RWPE2 (cell line): ENCODE data around the gene GRIP2.

Experiments
- ATAC-seq: fragments of 200-7000 bp; cut with Tn5 transposase; 3 replicates; pipeline ENCODE4 v1.9.1; 2021; ENCODE audit warnings: low read depth
- DNase-seq: peaks from one replicate; pipeline ENCODE4 v3.0.0-alpha.2; 2020; ENCODE audit warnings: low spot score
- H3K27ac ChIP-seq: fragments of 450-650 bp; 2 replicates; pipeline ENCODE4 v1.5.1; 2017; ENCODE audit warnings: mild to moderate bottlenecking; ENCODE audit not compliant: poor library complexity, severe bottlenecking
- H3K27me3 ChIP-seq: fragments of 250-450 bp; sonication (Bioruptor Pico); 2 replicates; pipeline ENCODE4 v1.5.1; 2021; ENCODE audit warnings: mild to moderate bottlenecking, moderate library complexity; ENCODE audit not compliant: insufficient read depth, poor library complexity, severe bottlenecking
- H3K36me3 ChIP-seq: fragments of 250-450 bp; sonication (Bioruptor Pico); 2 replicates; pipeline ENCODE4 v1.5.1; 2020; ENCODE audit warnings: low read depth, mild to moderate bottlenecking, moderate library complexity
- H3K4me1 ChIP-seq: fragments of 250-450 bp; sonication (Bioruptor Pico); 2 replicates; pipeline ENCODE4 v1.5.1; 2021; ENCODE audit warnings: mild to moderate bottlenecking, moderate library complexity; ENCODE audit not compliant: insufficient read depth, poor library complexity, severe bottlenecking
- H3K4me3 ChIP-seq: fragments of 250-450 bp; sonication (Bioruptor Pico); 2 replicates; pipeline ENCODE4 v1.5.1; 2021; ENCODE audit warnings: mild to moderate bottlenecking, moderate library complexity; ENCODE audit not compliant: severe bottlenecking
- H3K9me3 ChIP-seq: fragments of 250-450 bp; sonication (Bioruptor Pico); 2 replicates; pipeline ENCODE4 v1.5.1; 2021; ENCODE audit warnings: mild to moderate bottlenecking, moderate library complexity; ENCODE audit not compliant: severe bottlenecking
- TF ChIP-seq, protein P1 (sequence below): fragments of 450-650 bp; IDR thresholded peaks from one replicate; pipeline ENCODE4 v1.5.1; 2017; ENCODE audit warnings: mild to moderate bottlenecking, moderate library complexity; ENCODE audit not compliant: poor library complexity, severe bottlenecking

Gene GRIP2

DNA sequence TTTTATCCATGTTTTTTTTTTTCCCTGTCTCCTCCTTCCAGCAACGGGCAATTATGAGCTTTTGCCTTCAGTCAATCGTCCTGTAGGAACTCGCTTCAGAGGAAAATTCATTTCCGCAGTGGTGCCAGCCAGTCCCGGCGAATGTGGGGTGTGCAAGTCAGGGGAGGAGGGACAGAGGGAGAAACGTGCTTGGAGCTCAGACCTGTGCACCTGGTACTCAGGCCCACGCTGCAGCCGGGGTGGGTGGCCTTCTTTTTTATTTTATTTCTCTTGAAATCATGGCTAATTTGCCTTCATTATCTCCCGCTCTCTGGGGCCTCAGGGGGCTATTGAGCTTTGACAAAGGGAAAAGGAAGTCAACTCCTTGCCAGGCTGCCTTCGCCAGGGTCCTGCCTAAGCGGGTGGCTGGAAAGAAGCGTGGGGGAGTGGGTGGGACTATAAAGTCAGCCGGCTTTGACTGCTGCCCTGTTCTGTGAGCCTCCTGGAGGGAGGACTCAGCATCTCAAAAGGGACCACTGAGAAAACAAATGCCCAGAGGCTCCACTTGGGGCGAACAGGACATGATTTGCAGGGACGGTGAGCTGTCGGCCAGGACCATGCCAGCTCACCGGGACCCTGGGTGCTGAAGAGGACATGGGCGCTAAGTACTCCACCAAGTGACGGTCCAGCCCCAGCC lies 5.5 kb downstream of the GRIP2 start:
- Histone ChIP-seq H3K4me1 (no peaks in the 10 kb centered on the region), H3K27me3 (no peaks in the 10 kb centered on the region), H3K9me3 (no peaks in the 10 kb centered on the region), H3K36me3 (no peaks in the 10 kb centered on the region), H3K27ac (no peak overlapping the region), H3K4me3 (no peak overlapping the region)
- no peak for ATAC-seq
- TF ChIP-seq, protein P1, sequence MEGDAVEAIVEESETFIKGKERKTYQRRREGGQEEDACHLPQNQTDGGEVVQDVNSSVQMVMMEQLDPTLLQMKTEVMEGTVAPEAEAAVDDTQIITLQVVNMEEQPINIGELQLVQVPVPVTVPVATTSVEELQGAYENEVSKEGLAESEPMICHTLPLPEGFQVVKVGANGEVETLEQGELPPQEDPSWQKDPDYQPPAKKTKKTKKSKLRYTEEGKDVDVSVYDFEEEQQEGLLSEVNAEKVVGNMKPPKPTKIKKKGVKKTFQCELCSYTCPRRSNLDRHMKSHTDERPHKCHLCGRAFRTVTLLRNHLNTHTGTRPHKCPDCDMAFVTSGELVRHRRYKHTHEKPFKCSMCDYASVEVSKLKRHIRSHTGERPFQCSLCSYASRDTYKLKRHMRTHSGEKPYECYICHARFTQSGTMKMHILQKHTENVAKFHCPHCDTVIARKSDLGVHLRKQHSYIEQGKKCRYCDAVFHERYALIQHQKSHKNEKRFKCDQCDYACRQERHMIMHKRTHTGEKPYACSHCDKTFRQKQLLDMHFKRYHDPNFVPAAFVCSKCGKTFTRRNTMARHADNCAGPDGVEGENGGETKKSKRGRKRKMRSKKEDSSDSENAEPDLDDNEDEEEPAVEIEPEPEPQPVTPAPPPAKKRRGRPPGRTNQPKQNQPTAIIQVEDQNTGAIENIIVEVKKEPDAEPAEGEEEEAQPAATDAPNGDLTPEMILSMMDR: no peak
- no peak for DNase-seq

DNA sequence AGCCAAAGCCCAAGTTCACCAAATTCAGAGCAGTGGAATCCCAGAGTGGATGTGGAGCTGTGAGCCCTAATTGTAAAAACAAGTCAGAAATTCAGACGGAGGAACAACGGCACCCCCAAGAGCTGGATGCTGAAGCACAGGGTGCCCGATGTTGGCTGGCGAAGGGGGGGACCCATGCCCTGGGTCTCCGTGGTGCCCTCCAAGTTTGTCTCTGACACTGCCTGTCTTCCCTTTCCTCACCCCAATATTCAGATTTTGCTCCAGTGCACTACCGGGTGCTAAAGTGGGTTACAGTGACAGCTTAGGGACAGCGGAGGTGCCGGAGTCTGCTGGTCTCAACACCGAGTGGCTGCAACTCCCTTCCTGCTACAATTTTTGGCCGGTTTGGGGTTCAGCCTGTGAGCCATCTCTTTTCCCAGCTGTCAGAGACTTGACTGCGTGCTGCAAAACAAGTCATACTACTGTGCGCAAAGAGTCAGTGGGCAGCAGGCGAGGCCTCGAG lies 6.6 kb downstream of the GRIP2 start:
- Histone ChIP-seq H3K27me3 (no peaks in the 10 kb centered on the region), H3K9me3 (no peaks in the 10 kb centered on the region), H3K27ac (no peak overlapping the region), H3K36me3 (no peaks in the 10 kb centered on the region), H3K4me1 (no peaks in the 10 kb centered on the region), H3K4me3 (no peak overlapping the region)
- TF ChIP-seq, protein P1: no peak
- DNase-seq (no peak), ATAC-seq (no peak)

DNA sequence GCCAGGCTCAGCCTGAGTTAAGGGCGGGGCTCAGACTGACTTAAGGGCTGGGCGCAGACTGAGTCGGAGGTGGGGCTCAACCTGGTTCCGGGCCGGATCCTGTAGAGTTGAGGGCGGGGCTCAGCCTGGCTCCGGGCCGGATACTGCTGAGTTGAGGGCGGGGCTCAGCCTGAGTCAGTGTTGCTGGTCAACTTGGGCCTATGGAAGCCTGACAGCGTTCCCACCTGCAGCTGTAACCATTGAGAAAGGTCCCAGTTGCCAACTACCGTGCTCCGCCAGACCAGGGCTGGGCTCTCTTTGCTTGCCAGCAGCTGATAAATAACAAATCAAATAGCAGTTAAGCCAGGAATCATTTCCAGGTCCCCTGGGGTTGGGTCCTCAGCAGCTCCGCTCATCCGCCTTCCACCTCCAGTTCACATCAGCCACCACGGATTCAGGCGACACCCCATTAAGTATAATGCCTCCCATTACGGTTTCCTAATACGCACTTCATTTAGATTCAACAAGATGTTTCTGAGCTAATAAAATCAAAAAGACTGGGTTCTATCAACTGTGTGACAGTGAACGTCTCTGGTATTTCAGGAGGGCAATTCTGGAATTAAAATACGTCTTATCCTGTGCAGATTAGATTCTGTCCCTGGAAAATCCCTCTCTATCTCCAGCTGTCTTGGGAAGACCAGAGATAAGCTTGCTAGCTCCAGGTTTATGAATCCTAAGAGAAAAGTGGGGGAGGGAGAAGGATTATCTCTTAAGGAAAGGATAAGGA lies 7.3 kb downstream of the GRIP2 start:
- TF ChIP-seq, protein P1: no peak
- H3K27me3 ChIP-seq: no peaks in the 10 kb centered on the region
- no peak overlapping the region for H3K27ac ChIP-seq
- no peaks in the 10 kb centered on the region for H3K4me1 ChIP-seq
- no peak overlapping the region for H3K4me3 ChIP-seq
- ATAC-seq: peak; percentile 94
- no peaks in the 10 kb centered on the region for H3K36me3 ChIP-seq
- DNase-seq: no peak
- no peaks in the 10 kb centered on the region for H3K9me3 ChIP-seq

DNA sequence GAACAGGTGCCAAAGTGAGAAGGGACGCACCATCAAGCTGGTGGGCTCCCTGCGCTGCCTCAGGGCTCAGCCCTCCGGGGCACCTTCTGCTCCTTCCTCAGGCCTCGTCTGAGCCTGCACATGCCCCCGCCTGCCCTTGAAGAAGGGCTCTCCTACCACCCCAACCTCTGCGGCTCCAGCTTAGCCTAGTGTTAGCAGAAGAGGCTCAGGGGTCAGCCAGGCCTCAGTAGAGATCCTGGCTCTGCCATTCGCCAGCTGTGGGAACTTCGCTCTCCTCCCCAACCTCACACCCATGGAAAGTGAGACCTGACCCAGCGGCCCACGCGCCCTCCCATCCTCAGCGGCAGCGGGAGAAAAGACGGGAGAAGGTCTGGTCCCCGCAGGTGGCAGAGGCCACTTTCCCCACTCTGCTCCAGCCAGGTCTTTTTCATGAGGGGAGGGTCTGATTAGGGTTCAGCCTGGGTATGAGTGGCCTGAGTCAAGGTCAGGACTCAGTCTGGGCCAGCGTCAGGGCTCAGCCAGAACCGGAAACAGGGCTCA lies 8.2 kb downstream of the GRIP2 start:
- H3K4me3 ChIP-seq: no peak overlapping the region
- ATAC-seq (no peak), DNase-seq (no peak)
- no peaks in the 10 kb centered on the region for H3K36me3 ChIP-seq
- no peaks in the 10 kb centered on the region for H3K9me3 ChIP-seq
- no peak overlapping the region for H3K27ac ChIP-seq
- no peaks in the 10 kb centered on the region for H3K4me1 ChIP-seq
- H3K27me3 ChIP-seq: no peaks in the 10 kb centered on the region
- TF ChIP-seq, protein P1: no peak

DNA sequence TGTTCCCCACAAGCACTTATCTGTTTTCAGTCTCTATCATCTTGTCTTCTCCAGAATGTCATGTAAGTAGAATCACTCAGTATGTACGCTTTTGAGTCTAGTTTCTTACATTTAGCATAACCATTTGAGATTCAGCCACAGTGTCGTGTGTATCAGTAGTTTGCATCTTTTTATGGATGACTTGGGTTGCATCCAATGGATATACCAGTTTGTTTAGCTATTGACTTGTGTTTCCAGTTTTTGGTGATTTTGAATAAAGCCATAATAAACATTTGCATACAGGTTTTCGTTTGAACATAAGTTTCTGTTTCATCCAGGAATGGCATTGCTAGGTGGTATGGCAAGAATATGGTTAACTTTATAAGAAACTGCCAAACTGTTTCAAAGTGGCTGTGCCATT lies 12.1 kb downstream of the GRIP2 start:
- H3K4me1 ChIP-seq: no peaks in the 10 kb centered on the region
- no peak for ATAC-seq
- H3K36me3 ChIP-seq: no peaks in the 10 kb centered on the region
- no peaks in the 10 kb centered on the region for H3K27me3 ChIP-seq
- no peak for DNase-seq
- no peak overlapping the region for H3K27ac ChIP-seq
- TF ChIP-seq, protein P1: no peak
- no peak overlapping the region for H3K4me3 ChIP-seq
- no peaks in the 10 kb centered on the region for H3K9me3 ChIP-seq
